HG02610 (cell line): ENCODE measurements around the gene IL20.

Experiments
- ATAC-seq: cut with Tn5 transposase; IDR thresholded peaks from one replicate; pipeline ENCODE4 v1.9.1; 2021; ENCODE audit warnings: mild to moderate bottlenecking, moderate library complexity; ENCODE audit not compliant: unreplicated experiment

The IL20 gene

DNA sequence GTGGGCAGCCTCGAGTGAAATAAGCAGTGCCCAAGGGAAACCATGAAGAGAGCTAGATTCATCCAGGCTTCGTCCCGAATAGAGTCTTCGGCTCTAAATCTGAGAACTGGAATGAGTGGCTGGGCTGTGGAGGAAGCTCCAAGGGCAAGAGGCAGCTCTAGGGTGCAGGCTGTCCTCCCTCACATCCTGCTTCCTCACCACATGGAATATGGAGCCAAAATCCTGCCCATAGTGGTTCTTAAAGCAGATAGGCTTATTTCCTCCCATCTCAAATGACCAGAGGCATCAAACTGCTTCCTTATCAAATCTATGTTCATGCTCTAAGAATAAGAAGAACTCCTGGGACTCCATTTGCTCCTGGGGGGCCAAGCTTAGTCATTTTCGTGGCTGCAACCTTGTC lies 34.3 kb downstream of the IL20 start:
- ATAC-seq: no peak

DNA sequence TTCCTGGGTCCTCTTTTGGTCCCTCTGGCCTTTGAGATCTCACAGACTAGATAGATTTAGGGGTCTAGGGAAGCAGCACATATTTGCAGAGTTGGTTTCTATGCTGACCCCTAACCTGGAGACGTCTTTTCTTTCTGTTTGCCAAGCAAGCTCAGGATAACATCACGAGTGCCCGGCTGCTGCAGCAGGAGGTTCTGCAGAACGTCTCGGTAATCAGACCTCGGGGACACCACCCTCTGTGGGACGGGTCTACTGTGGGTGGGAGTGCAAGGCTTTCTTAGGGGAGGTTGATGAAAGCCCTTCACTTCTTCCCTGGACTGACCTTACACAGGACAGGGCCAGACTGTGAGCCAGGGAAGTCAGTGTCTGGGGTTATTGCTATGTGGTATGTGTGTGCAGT lies 34.7 kb downstream of the IL20 start:
- no peak for ATAC-seq

DNA sequence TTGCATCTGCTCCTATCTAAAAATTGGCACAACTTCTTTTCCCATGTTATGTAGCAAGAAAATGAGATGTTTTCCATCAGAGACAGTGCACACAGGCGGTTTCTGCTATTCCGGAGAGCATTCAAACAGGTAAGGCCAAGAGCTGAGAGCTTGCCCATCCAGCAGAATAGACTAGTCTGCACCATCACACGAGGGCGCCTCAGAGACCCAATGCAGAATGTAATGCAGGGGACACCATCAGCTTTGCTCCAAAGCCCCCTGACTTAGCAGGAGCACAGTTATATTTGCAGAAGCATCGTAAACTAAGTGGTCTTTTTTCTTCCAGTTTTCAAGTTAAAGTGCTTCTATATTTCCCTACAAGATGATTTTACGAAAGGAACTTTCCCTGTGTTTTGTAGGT lies 36.5 kb downstream of the IL20 start:
- ATAC-seq: no peak

DNA sequence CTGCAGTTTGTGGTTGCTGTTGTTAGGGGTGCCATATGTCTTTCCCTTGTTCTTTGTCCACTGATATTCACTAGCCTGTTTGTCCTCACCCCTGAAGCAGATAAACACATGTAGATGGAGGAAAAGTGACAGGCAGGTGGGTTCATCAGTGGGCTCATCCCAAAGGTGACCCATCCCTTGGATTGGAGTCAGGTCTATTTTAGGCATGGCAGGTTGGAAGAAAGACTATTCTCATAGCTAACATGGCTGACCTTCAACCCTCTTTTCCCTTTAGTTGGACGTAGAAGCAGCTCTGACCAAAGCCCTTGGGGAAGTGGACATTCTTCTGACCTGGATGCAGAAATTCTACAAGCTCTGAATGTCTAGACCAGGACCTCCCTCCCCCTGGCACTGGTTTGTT lies 37.3 kb downstream of the IL20 start:
- ATAC-seq: no peak

- no peak for ATAC-seq
Measured at GRCh38 chr1:206903687-206904086, 38.3 kb downstream of the IL20 start.

DNA sequence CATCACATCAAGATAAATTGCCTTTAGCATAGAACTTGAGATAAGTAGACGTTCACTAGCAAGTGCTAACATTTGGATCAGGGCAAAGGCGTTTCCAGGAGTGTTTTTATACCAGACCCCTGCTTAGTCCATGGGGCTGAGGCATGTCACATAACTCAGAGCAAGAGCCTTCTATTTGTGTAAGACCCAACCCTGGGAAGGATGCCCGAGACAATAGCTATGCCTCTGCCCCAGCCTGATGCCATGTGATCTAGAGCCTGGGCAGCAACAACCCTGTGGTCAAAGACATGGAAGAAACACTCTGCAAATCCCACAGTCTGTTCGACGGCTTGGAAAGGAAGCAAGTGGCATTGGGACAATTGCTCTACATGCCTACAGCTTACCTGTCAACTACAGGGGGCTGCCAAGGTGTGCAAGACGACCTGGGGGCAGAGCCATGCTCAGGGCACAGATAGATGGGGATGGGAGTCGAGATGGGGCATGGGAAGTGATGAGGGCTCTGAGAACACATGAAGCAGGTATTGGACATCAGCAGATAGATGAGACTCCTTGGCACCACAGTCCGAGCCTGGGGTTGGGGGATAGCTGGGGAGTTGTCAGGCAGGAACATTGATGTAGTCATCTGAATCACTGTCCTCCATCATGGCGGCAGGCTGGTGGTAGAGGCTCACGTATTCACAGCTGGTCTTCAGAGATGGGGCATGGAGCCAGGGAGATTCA lies 39.2 kb downstream of the IL20 start:
- no peak for ATAC-seq

GRCh38 chr1:206905295-206906164 lies 40.1 kb downstream of the IL20 start:
- peak; percentile 87 for ATAC-seq

DNA sequence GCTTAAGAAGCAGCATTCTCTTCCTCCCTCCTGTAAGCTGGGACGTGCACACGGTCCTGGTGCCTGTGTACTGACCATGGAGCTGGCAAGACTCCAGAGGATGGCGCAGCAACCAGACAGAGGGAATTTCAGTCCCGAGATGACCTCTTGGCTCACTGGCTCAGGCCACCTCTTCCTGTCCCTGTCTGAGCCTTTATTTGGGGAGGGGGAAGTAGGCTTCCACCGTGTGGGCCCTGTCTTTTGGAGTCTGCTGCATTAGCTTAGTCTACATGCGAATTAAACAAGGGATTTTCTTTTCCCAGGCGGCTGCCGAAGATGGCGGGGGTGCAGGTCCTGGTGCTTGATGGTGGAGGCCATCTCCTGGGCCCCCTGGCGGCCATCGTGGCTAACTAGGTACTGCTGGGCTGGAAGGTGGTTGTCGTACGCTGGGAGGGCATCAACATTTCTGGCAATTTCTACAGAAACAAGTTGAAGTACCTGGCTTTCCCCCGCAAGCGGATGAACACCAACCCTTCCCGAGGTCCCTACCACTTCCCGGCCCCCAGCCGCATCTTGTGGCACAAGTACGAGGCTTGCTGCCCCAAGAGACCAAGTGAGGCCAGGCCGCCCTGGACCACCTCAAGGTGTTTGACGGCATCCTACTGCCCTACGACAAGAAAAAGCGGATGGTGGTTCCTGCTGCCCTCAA lies 42.0 kb downstream of the IL20 start:
- no peak for ATAC-seq

DNA sequence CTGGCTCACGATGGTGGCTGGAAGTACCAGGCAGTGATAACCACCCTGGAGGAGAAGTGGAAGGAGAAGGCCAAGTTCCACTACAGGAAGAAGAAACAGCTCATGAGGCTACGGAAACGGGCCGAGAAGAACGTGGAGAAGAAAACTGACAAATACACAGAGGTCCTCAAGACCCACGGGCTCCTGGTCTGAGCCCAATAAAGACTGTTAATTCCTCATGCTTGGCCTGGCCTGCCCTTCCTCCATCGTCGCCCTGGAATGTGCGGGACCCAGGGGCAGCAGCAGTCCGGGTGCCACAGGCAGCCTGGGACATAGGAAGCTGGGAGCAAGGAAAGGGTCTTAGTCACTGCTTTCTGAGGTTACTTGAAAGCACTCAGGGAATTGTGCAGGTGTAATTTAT lies 42.6 kb downstream of the IL20 start:
- no peak for ATAC-seq

DNA sequence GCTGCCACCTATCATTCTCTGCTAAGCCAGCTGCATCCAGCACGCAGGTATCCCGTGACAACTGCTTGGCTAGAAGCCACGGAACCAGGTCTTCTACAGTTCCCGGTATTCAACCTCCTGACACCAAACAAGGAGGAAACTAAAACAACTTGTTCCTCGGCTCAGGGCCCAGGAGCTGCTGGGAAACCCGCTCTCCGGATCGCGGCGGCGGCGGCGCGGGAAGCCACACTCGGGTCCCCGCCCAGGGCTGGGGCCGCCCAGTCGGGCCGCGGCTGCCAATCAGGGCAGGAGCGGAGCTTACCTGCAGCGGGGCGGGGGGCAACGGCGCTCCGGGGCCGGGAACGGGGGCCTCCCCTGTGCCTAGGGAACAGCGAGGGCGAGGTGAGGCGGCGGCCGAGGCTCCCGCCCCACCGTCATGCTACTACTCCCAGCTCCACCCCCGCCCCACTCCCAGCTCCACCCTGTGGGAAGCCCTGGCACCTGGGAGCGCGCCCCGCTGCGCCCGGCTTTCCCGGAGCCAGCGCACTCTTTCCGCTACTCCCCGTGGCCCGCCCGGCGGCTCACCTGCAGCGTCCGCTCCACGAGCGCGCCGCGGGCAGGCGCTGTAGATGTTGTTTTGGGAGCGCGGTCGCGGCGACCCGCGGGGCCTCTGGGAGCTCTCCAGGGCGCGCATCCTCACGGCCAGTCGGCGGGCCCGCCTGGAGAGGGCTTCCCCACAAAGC lies 43.9 kb downstream of the IL20 start:
- no peak for ATAC-seq

DNA sequence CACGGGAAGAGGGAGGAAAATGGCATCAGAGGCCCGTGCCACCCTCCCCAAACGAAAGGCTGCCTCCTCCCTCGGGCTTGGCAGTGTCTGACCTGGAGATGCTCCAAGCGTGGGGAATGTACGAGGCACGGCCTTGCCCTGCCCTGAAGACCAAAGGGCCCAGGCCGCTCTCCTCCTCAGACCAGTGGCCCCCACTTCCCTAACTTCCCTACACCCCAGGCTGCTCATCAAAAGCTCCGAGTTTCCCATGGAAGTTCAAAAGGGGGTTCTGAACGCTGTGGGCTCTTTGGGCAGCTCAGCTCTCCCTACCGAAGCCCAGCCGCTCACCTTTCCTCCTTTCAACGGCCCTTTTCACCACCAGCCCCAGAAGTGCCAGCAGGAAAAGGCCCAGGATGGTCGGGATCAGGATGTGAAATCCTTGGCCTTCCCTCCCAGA lies 44.5 kb downstream of the IL20 start:
- no peak for ATAC-seq

GRCh38 chr1:206911064-206911663 lies 45.7 kb downstream of the IL20 start:
- no peak for ATAC-seq

DNA sequence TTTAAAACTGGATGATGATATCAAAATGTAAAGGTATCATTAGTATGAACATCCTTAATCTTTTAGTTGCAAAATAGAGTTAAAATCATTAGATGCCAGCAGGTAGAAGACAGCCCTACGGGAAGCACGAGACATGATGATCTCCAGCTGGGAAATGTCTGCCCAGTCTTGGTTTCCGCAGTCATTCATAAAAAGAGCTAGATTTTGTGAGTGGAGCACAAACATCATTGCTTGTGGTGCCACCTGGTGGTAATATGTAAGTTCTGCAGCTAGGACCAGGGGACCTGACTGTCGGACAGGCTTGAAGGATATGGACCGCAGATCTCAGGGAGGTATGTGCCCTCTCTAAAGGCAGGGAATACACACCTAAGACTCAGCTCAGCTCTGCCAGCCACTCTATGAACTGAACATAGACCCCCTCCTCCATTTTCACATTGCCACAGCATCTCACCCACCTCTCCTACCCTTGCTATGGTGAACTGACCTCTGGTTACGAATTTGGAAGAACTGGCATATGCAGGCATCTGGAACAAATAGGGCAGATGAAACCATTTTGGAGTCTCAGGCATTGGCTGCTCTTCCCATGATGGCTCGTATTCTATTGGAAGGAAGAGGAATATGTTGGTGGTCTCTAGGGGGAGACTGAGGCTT lies 47.1 kb downstream of the IL20 start:
- ATAC-seq: no peak

GRCh38 chr1:206913766-206914537 lies 48.5 kb downstream of the IL20 start:
- ATAC-seq: no peak

DNA sequence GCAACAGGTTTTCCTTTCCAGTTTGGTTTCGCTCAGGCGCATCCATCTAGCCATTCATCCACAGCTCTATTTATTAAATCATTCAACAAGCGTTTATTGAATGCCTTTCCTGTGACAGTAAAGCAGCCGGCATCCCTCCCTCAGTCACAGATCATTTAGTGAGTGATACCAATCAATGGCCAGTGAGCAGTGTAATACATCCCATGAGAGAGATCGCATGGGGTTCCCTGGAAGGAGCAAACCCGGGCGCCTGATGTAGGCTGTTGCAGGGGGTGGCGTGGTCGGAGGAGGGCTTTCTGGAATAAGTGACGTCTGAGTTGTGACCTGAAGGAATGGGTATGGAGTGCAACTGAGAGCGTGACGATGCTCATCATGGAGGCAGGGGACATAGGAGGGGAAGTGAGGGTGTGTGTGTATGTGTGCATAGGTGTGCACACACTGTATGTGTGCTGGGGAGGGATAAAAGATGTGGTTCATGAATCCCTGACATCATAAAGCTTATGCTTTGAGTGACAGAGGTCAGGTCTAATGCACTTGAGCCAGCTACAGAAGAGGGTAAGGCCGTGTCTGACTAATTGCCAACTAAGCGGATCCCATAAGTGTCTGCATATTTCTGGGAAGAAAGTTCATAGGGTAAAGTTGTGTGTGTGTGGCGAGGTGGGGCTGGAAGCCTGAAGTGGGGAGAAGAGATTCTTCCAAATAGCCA lies 49.8 kb downstream of the IL20 start:
- no peak for ATAC-seq

- ATAC-seq: no peak
Measured at GRCh38 chr1:206916000-206916709, 50.7 kb downstream of the IL20 start.

DNA sequence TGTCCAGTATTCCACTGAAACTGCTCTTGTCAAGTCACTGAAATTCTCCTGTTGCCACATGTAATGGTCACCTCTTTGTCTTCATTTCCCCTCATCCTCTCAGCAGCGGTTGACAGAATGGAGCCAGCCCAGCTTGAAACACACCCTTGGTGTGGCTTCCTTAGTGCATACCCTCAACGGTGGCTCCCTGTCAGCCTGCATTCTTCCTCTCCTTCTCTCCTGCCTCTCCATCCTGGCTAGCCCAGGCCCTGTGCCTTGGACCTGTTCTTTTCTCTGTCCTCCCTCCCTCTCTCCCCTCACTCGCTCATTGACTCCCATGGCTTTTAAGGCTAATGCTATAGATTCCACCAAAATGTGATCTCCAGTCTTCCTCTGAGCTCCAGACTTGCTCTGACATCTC lies 52.7 kb downstream of the IL20 start:
- ATAC-seq: no peak
